NK-92 (cell line): ENCODE data around the gene CPNE7.
"Not testable (repeated sequence)": the region's sequence is repeated elsewhere in the genome, so short reads cannot be mapped to it uniquely, and the experiment has no call there.

Source experiments
- DNase-seq: peaks from one replicate; lab custom pipeline; 2025; ENCODE audit not compliant: unreplicated experiment; lab: John Stamatoyannopoulos, UW

The CPNE7 gene

GRCh38 chr16:89621136-89621697 is 45.7 kb downstream of the CPNE7 start:
- DNase-seq, result no peak

GRCh38 chr16:89621698-89622409 is 46.3 kb downstream of the CPNE7 start:
- DNase-seq, result no peak

- DNase-seq, result no peak
Observed at GRCh38 chr16:89623511-89624261, 48.1 kb downstream of the CPNE7 start.

- DNase-seq, result no peak
Observed at GRCh38 chr16:89624777-89625761, 49.5 kb downstream of the CPNE7 start.

- no peak for DNase-seq
Observed at GRCh38 chr16:89629827-89630610, 54.5 kb downstream of the CPNE7 start.

GRCh38 chr16:89633064-89633631 is 57.6 kb downstream of the CPNE7 start:
- DNase-seq, result no peak

GRCh38 chr16:89634463-89635385 is 59.2 kb downstream of the CPNE7 start:
- not testable (repeated sequence) for DNase-seq

- no peak for DNase-seq
Observed at GRCh38 chr16:89636663-89637062, 61.1 kb downstream of the CPNE7 start.

- no peak for DNase-seq
Observed at GRCh38 chr16:89637379-89637778, 61.8 kb downstream of the CPNE7 start.

- no peak for DNase-seq
Observed at GRCh38 chr16:89638455-89638854, 62.9 kb downstream of the CPNE7 start.

- DNase-seq, result no peak
Observed at GRCh38 chr16:89639385-89639784, 63.8 kb downstream of the CPNE7 start.

- DNase-seq, result no peak
Observed at GRCh38 chr16:89641458-89642119, 66.0 kb downstream of the CPNE7 start.

- no peak for DNase-seq
Observed at GRCh38 chr16:89642574-89642973, 67.0 kb downstream of the CPNE7 start.

GRCh38 chr16:89643769-89644300 is 68.3 kb downstream of the CPNE7 start:
- no peak for DNase-seq

- no peak for DNase-seq
Observed at GRCh38 chr16:89645122-89645521, 69.6 kb downstream of the CPNE7 start.

- no peak for DNase-seq
Observed at GRCh38 chr16:89646270-89646669, 70.7 kb downstream of the CPNE7 start.
